ENCODE data around the gene ZNF573. TPM values are rescaled to one million over a fixed set of nuclear protein-coding genes. Genes with fewer than 3 reads are reported as not detected.

Gene ZNF573
- total RNA-seq, 1 donor from 2014 or later = 8.3 TPM

- no peak for DNase-seq (ENCODE audit: low spot score)
Measured at GRCh38 chr19:37695144-37695899, 84.1 kb downstream of the ZNF573 start.

- DNase-seq (ENCODE audit: low spot score) = no peak
Measured at GRCh38 chr19:37692956-37693620, 86.3 kb downstream of the ZNF573 start.

GRCh38 chr19:37691881-37692504, 87.4 kb downstream of the ZNF573 start:
- peak; percentile 77 for DNase-seq (ENCODE audit: low spot score)

Other genes with a start within 250 kb of the ZNF573 start
- gene ZNF571, start 184.8 kb downstream of the ZNF573 start, total RNA-seq = 7.3 TPM
- 3.1 TPM for gene ZNF540, start 184.7 kb downstream of the ZNF573 start, total RNA-seq
- gene ZFP30, start 124.1 kb downstream of the ZNF573 start, total RNA-seq = 16.0 TPM
- 15.3 TPM for gene ZNF607, start 59.8 kb downstream of the ZNF573 start, total RNA-seq
- gene WDR87, start 127.0 kb upstream of the ZNF573 start, total RNA-seq = not detected
- 74.6 TPM for gene SIPA1L3, start 127.6 kb upstream of the ZNF573 start, total RNA-seq